HT1080 (cell line): ENCODE results near the gene RUNDC1. TPM values are rescaled to one million over a fixed set of nuclear protein-coding genes. Genes with fewer than 3 reads are reported as not detected.

ENCODE experiments used
- DNase-seq: peaks from one replicate; pipeline ENCODE4 v3.0.0-alpha.2; 2015; ENCODE audit warnings: low read depth
- total RNA-seq: library from RNA; depleted of rRNA; stranded (reverse); fragments of >200 nt; shearing (Covaris generic); gene quantifications from 2 replicates; pipeline ENCODE4 v1.2.3, GENCODE V29; 2014

The RUNDC1 gene
- total RNA-seq, 1 experiment from 2014 or later = 6.9 TPM

DNA sequence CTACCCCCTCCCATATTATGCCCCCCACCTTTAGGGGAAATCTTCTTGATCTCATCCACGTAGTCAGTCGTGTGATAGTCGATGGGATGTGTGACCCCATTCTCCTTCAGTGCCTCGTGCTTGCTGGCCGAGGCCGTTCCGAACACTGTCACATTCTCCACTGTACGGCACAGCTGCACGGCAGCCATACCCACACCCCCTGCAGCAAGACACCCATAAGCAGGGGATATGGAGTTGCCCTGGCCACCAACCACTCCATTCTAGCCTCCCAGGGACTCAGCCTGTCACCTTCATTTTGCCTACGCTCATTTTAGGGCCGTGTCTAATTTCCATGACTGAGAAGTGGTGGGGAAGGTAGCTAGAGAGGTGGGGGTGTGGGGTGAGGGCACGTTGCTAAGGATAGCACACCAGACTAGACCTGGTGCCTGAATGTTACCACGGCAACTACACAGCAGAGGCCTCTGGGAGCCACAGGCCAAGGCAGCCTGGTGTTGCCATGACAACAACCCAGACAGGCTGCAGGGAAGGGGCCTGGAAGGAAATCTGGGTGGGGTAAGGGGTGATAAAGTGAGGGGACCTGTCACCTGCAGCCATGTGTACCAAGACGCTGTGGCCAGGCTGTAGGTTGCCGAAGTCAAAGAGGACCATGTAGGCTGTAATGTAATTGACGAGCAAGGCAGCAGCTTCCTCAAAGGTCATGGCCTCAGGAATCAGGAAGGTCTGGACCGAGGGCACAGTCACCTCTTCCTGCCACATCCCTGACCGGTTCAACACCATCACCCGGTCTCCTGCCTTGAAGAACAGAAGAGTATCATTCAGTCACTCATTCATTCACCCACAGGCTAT, 37.9 kb downstream of the RUNDC1 start:
- DNase-seq = peak; percentile 13

DNA sequence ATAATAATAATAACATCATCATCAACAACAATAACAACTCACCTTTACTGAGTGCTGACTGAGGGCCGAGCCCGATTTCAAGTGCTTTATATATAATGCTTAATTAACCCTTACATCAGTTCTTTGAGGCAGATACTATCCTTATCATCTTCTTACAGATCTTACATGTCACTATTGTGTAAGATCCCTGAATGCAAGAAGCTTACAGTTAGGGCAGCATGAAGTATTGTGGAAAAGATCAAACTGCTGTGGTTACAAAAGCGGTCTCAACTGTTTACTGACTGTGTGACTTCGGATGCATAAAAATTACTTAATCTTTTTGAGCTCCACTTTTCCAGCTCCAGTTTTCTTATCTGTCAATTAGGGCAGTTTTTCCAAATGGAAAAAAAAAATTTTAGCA, 38.6 kb downstream of the RUNDC1 start:
- no peak for DNase-seq

DNA sequence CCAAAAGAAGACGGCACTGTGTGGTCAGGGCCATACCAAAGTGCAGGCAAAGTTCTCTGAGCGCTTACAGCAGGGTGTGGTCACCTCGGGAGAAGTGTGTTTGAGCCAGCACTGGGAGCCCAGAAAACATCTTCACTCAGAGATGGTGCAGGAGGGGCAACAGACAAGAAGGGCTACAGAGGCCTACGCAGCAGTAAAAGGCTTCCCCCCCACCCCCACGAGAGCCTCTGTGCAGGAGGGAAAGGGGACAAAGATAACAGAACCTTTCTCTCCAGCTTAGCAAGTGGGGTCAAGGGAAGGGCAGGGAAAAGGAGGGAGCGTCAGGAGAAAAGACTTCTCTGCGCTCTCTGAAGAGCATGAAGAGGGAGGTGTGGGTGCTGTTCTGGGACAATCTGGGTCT, 39.1 kb downstream of the RUNDC1 start:
- DNase-seq = no peak

DNA sequence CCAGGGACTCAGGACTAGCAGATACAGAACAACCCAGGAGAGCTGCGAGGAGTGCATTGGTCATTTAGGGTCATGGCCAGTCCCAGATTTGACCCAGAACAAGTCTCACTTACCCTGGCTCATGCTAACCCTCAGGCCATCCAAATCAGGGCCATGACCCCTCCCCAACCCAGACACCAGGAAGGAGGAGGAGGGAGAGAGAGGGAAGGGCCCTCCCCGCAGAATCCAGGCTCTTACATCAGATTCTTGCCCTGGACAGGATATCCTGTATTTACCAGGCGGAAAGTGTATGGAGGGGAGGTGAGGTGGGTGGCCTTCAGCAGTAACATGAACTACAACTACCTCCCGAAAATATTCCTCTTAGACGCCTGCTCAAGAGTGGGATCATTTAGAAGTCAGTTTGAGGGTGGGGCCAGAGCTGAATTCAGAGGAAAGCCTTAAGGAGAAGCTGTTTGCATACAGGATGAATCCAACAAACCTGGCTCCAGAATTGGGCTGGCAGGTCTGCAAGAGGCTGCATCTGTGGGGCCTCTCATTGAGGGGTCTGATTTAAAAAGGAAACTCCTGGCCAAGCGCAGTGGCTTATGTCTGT, 39.8 kb downstream of the RUNDC1 start:
- DNase-seq = no peak

DNA sequence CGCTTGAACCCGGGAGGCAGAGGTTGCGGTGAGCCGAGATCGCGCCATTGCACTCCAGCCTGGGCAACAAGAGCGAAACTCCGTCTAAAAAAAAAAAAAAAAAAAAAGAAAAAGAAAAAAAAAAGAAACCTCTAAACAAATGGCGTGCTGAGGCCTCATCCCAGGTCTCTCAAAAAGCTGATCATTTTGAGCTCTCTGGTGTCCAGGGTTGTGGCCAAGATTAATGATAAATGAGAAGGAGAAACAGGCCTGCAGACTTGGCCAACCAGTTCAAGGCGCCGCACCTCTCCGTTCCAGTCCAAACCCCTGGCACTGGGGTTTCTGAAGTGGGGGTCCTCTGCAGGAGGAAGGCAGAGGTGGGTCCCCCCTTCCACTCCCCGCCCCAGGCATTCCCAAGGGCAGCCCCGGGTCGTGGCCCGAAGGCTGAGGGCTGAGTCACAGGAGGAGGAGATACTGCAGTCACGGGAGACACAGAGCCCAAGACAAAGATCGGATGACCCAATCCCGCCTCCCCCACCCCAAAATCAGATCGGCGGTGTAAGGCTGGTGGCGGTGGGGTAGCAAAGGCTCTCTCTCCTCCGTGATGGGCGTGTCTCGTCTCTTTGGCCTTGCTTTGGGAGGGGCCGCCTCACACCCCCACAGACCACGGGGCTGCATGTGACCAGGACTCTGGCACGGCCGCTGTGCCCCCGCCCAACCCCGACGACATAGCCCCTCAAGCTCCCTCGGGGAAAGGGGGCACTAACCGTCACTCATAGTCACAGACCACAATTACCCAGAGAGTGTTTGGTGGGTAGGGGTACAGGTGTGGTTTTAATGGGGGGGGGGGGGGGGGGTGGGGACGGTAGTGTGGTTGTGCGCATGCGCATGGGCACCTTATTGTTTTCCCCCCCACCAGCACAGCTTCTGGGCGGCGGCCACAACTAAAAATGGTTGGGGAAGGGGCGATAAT, 40.7 kb downstream of the RUNDC1 start:
- DNase-seq = peak; percentile 71

DNA sequence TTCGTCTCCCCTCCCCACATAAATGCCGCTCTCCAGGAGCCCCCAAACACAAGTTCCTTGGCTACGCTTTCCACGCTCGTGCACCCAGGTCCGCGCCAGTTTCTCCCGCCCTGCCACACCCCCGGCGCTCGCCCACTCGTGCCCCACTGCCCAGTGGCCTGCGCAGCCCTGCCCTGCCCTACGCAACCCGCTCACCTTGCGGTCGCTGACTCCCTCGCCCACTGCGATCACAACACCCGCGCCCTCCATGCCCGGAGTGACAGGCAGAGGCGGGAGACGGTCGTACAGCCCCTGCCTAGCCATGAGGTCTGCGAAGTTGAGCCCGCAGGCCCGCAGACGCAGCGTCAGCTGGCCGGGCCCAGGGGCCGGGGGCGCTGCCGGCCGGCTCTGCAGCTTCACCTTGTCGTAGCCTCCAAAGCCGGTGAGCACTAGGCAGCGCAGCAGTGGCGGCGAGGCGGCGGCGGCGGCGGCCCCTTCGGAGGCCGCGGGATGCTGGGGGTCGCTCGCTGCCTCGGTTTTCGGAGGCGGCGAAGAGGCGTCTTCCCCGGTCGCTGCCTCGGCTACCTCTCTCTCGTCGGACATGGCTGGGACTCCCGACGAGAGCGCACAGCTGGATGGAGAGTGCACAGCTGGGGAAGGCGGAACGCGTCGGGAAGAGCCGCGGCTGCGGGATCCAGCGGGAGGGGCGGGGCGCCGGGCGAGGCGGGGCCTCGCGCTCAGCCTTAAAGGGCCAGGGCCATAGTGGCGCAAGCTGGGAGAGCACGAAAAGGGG, 41.6 kb downstream of the RUNDC1 start, which contains the start of gene VAT1:
VAT1 (minus strand) TSS at position 645 of the 772 bp plus-strand sequence; CDS start at position 582, 63 bp downstream.
- peak; percentile 70 for DNase-seq

DNA sequence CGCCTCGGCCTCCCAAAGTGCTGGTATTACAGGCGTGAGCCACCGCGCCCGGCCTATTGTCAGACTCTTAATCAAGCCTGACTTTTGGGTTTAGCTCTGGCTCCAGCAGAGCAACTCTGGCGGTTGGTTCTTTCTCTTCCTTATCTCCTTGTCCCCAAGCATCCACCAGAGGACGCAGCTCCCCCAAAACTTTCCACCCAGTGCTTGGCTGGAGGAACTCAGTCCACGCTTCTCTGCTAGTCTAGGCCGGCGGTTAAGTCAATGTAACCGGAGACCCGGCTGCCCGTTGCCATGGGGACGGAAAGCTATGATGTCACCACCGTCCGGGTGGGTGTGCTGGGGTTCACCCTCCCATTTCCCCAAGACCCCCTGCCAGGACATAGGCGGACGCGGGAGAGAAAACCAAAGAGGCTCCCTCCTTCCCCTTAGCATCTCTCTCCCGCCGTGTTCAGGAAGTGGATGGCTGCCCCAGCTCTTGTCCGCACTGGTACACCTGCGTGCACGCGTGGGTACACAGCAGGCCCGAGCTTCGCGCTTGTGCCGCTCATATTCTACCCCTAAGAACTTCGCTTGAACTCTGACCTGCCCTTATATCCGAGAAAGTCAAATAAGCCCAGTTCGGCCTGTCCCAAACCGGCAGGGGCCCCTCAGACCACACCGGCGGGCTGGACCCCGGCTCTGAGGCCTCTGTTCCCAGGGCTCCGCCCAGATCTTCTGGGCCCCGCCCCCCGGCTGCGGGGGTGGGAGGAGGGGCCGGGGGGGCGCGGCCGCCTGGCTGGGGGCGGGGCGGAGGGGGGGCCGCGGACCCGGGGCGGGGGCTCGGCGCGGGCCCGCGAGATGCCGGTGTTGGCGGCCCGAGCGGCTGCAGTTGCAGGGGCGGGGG, 44.3 kb downstream of the RUNDC1 start, which contains the start of gene RND2:
RND2 (plus strand) TSS at position 825 of the 883 bp plus-strand sequence. CDS start 117 bp downstream, outside the sequence.
- DNase-seq = peak; percentile 88

DNA sequence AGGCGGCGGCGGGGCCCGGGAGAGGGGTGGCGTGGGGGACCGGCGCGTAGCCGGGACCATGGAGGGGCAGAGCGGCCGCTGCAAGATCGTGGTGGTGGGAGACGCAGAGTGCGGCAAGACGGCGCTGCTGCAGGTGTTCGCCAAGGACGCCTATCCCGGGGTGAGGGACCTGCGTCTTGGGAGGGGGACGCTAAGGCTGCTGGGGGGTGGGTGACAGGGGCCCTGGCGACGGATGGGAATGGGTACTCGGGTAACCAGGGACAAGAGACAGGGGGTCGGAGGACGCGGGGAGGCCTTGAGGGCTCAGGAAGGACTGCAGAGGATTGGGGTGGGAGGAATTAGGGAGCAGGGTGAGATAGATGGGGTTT, 44.9 kb downstream of the RUNDC1 start:
- DNase-seq = no peak

DNA sequence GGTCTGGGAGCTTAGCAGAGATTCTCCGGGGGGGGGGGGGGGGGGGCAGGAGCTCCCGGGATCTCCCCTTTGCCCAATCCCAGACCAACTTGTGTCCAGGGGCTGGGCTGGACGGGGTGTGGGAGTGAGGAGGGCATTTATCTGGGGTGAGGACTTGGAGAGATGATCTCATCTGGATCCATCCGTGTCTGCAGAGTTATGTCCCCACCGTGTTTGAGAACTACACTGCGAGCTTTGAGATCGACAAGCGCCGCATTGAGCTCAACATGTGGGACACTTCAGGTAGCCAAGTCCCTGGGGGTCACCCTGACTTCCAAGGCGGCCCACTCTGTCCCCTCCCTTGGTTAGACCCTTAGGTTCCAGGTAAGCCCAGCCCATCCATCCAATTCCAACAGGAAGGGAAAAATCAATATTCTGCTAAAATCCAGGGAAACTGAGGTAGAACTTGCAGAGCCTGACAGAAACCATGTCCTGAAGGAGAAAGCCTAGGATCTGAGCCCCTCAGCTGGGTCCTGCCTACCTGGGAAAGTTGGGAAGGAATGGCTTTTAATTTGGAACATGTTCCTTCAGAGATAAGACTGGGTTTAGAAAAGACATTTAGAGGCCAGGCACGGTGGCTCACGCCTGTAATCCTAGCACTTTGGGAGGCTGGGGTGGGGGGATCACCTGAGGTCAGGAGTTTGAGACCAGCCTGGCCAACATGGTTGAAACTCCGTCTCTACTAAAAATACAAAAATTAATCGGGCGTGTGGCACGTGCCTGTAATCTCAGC, 45.6 kb downstream of the RUNDC1 start:
- DNase-seq = no peak

DNA sequence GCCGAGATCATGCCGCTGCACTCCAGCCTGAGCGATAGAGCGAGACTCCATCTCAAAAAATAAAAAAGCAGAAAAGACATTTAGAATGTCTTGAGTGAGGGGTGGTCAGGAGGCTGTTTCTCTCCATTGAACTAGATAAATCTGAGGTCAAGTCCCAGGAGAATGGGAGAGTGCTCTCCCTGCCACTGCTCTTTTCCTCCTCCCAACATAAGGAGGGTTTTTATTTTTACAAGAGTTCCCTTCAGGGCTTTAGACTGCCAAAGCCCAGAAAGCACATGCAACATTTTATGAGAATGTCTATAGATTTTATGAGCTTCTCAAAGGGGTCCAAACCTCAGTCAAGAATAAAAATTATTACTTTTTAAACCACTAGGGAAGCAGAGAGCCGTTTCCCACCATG, 46.2 kb downstream of the RUNDC1 start:
- no peak for DNase-seq

DNA sequence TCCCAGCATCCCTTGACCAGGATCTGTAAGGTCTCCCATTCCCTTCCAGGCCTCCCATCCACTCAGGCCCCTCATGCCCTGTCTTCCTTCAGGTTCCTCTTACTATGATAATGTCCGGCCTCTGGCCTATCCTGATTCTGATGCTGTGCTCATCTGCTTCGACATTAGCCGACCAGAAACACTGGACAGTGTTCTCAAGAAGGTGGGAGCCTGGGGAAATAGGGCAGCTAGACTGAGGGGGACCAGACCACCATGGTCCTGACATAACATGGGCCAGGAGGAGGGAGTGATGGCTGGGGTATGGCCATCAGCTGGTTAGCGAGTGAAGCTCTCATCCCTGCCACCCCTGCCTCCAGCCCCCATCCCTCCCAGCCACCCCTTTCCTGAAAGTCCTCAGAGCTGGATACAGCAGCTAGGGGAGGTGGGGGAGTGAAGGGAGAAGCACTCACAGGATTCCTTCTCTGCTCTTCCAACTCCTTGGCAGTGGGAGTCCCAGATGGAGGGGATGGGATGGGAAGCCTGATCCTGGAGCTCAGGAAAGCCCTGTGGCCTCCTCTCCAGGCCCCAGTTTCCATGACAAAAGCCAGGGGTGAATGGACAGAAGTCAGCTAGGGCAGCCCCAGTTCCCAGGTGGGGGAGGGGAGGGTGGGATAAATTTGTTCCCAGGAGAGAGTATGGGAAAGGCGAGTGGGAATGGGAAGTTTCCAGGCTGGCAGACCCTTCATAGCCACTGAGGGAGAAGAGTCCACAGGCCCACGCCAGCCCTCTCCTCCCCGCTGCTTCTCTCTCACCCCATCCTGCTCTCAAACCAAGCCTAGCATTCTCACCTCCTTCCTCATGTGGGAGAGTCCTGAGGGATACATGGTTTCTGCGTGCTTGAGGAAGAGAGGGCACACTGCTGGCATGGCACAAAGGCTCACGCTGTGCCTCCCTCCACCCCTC, 47.0 kb downstream of the RUNDC1 start:
- DNase-seq = no peak

DNA sequence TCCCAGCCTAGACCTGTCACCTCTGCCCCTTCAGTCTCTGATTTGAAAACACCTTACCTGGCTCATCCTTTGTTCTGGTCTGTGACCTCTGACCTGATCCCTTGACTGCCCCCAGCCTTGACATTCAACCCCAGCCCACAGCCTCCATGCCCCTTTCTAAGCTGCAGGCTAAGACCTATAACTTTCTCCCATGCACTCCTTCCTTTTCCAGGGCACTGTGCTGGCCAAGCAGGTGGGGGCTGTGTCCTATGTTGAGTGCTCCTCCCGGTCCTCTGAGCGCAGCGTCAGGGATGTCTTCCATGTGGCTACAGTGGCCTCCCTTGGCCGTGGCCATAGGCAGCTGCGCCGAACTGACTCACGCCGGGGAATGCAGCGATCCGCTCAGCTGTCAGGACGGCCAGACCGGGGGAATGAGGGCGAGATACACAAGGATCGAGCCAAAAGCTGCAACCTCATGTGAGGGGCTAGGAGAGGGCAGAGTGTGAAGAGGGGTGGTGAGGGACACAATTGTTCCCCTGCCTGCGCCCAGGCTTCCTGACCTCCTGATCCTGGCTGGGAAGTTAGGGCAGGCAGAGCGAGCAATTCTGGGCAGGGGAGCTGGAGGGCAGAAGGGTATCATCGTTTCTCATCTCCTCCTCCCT, 48.0 kb downstream of the RUNDC1 start:
- DNase-seq = no peak

DNA sequence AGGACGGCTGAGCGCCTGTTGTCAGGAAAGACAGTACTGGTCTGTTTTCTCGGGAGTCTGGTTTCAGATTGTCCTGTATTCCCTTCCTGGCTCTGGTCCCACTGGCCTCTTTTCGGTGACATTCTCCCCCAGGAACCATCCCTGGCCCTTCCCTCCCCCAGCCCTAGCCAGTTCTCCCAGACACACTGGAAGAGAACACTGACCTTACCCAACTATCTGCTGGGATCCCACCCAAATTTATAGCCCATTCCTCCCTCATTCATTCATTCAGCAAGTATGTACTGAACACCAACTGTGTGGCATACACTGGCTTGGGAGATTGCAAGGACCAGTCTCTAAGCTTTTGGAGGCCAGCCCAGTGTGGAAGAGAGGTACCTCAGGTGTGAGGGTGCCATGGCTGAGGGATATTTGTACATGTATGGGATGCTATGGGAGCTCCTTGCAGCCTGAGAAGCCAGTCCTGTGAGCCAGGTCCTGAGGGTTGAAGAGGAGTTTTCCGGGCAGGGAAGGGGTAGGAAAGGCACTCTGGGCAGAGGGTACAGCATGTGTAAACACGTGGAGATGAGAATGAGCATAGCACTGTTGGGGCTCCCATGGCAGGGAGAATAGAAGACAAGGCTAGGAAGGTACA, 49.9 kb downstream of the RUNDC1 start:
- DNase-seq = no peak

DNA sequence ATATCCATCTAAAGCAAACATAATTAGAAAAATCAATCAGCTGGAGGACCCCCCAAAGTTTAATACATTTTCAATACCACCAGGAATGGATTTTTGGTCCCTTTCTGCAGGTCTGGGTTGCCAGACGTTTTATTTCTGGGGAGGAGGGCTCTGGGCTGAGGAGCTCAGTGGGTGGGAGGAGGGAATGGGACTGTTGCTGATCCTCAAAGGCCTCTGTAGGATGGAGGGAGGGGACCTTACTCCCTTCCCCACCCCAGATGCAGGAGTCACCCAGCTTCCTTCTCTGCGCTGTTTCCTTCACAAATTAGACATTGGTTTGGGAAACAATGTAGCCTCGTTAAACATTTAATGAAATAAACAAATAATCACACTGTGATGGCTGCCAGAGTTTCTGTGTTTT, 51.3 kb downstream of the RUNDC1 start:
- DNase-seq = no peak

DNA sequence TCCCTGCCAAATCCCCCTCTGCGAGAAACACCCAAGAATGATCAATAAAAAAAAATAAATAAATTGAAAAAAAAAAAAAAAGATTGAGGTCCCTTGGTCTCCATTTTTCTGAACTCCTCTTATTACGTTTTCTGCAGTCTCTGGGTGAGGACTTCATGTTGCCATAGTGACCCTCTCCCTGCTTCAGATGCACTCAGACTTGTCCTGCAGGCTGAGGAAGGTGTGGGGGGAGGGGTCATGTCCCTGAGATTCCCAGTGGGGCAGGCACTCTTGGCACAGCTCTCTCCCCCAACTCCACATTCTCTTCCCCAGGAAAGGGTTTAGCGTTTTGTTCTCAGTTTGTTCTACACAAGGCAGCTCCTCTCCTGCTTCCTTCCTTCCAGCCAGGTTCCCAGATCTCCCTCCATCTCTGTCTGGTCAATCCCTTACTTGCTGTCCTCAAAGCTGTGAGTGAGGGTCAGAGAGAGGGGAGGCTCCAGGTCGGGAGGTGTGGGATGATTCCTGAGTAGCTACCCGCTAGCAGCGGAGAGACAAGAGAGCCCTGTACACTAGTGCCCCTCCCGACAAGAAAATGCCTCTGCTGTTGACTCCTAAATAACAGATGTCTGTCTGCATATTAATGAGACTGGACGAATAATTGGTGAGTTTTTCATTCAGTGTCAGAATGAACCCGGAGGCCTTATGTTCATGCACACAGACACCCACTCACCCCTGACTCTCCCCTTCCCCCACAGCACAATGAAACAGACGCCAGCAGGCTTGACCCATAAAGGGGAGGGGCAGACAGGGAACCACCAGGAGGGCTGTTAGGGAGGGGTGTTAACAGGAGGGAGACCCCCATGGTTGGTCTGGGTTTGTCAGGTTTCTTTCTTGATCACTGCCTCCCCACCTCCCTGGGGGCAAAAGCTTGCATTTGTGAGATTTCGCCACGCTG, 53.9 kb downstream of the RUNDC1 start:
- no peak for DNase-seq

DNA sequence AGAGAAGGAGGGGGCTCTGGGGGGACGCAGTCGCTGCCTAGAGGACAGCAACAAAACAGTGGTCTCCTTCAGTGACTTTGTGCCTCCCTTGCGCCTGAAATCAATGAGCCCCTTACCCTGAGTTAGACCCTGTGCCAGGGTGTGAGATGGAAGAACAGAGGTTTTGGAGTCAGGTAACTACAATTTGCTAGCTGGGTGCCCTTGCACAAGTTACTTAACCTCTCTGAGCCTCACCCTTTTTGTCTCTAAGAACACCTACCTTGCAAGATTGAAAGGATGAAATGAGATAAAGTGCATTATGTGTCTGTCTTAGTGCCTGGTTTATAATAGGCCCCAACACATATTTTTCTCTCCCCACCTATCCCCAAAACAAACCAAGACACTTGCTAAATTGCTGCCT, 54.5 kb downstream of the RUNDC1 start:
- no peak for DNase-seq
